GM12874 (cell line): Measurements from ENCODE around the gene ICA1.

Source experiments
- CTCF ChIP-seq: IDR thresholded peaks from 2 replicates; pipeline ENCODE4 v1.5.1; 2011; ENCODE audit warnings: low read depth, mild to moderate bottlenecking, control low read depth, low read length, moderate library complexity; ENCODE audit not compliant: insufficient read depth

ICA1 gene

GRCh38 chr7:8295638-8296361 is 33.8 kb upstream of the ICA1 start:
- TF ChIP-seq CTCF: peak; percentile 64

- no peak for TF ChIP-seq CTCF
These were observed 29.6 kb upstream of the ICA1 start for GRCh38 chr7:8291397-8292141.

- TF ChIP-seq CTCF: no peak
These were observed 28.8 kb upstream of the ICA1 start for GRCh38 chr7:8290645-8291308.

GRCh38 chr7:8286118-8286517 is 24.2 kb upstream of the ICA1 start:
- TF ChIP-seq CTCF: no peak

- TF ChIP-seq CTCF: no peak
These were observed 23.2 kb upstream of the ICA1 start for GRCh38 chr7:8285155-8285554.

- TF ChIP-seq CTCF: no peak
These were observed 22.6 kb upstream of the ICA1 start for GRCh38 chr7:8284606-8285005.

DNA sequence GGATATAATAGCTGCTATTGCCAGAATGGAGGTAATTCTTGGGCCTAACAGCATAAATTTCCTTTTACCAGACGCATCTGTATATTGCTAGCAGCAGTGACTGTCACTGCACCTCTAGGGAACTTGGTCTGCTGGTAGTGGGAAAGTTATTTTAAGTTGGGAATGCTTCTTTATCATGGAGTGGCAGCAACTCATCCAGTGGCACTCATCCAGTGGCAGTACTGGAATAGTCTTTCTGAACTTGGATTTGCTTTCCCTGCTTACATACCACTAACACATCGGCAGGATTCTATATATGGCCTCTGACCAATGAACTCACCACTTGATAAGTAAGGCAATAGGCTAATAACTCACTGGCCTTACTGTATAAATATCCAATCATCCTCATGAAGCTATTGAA is 22.0 kb upstream of the ICA1 start:
- no peak for TF ChIP-seq CTCF
